Osteoblast (primary cell): Measurements from ENCODE around the gene ERG. TPM values are rescaled to one million over a fixed set of nuclear protein-coding genes. Genes with fewer than 3 reads are reported as not detected.
A peak's percentile ranks its signal among the peaks of the same experiment; 100 is the strongest.

Experiments
- DNase-seq: peaks from one replicate; pipeline ENCODE4 v3.0.0; 2011; ENCODE audit warnings: low spot score, mixed read lengths; ENCODE audit not compliant: insufficient read length; ENCODE audit errors: missing footprints
- H2AFZ ChIP-seq: 2 replicates; pipeline ENCODE4 v1.6.0; 2011; ENCODE audit warnings: mild to moderate bottlenecking, low read length
- H3K27ac ChIP-seq: 2 replicates; pipeline ENCODE4 v1.5.1; 2011; ENCODE audit warnings: mild to moderate bottlenecking, low read depth, low read length, moderate library complexity
- H3K27me3 ChIP-seq: 2 replicates; pipeline ENCODE4 v1.6.0; 2012; ENCODE audit warnings: mild to moderate bottlenecking, control low read depth, inconsistent platforms, low read length, moderate library complexity; ENCODE audit not compliant: insufficient read depth
- H3K36me3 ChIP-seq: 2 replicates; pipeline ENCODE4 v1.5.1; 2011; ENCODE audit warnings: mild to moderate bottlenecking, low read length, control low read depth, moderate library complexity; ENCODE audit not compliant: insufficient read depth
- H3K4me1 ChIP-seq: 2 replicates; pipeline ENCODE4 v1.5.1; 2011; ENCODE audit warnings: mild to moderate bottlenecking, low read length, control low read depth, moderate library complexity; ENCODE audit not compliant: insufficient read depth
- H3K4me2 ChIP-seq: 2 replicates; pipeline ENCODE4 v1.6.0; 2011; ENCODE audit warnings: mild to moderate bottlenecking, low read length; ENCODE audit not compliant: insufficient read depth
- H3K4me3 ChIP-seq: fragments of 200-600 bp; sonication (generic); 3 replicates; pipeline ENCODE4 v1.5.1; 2012; ENCODE audit warnings: mild to moderate bottlenecking, low read length, inconsistent platforms; ENCODE audit not compliant: insufficient read depth
- H3K79me2 ChIP-seq: 2 replicates; pipeline ENCODE4 v1.6.0; 2012; ENCODE audit warnings: mild to moderate bottlenecking, low read length, control low read depth, inconsistent platforms; ENCODE audit not compliant: insufficient read depth
- H3K9me3 ChIP-seq: 2 replicates; pipeline ENCODE4 v1.5.1; 2011; ENCODE audit warnings: low read depth, low read length, control low read depth
- H4K20me1 ChIP-seq: 2 replicates; pipeline ENCODE4 v1.6.0; 2012; ENCODE audit warnings: mild to moderate bottlenecking, low read length, control low read depth; ENCODE audit not compliant: insufficient read depth
- total RNA-seq: library from RNA; depleted of rRNA; stranded (reverse); fragments of >200 nt; gene quantifications from 2 replicates; pipeline ENCODE4 v1.2.3, GENCODE V29; 2012
- TF ChIP-seq, protein P1 (sequence below): IDR thresholded peaks from 2 replicates; pipeline ENCODE4 v1.5.1; 2011; ENCODE audit warnings: mild to moderate bottlenecking, low read depth, low read length, moderate library complexity; ENCODE audit errors: extremely low read depth

The ERG gene
- total RNA-seq, 1 donor, result 1.1 TPM

DNA sequence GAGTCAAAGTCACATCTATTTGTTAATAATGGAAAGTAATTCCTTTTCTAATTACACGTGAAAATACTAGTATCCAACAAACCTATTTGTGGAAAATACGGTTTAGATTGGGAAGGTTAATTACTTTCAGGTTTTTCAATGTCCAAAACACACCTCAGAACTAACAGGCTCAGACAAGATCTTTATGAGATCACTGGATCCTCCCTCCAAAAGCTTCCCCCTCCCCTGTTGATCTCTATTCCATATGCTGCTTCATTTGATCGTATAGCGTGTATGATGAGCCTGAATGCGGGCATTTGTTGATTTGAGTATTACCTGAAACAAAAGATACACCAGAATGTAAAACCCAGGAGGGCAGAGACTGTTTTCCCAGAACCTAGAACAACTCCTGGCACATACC lies 26.5 kb downstream of the ERG start:
- Histone ChIP-seq H2AFZ (no peak overlapping the region), H3K79me2 (no peaks in the 10 kb centered on the region), H3K4me3 (no peak overlapping the region), H3K4me2 (no peak overlapping the region), H3K4me1 (no peaks in the 10 kb centered on the region), H3K9me3 (no peaks in the 10 kb centered on the region), H4K20me1 (no peaks in the 10 kb centered on the region), H3K27me3 (no peaks in the 10 kb centered on the region), H3K27ac (no peak overlapping the region), H3K36me3 (no peaks in the 10 kb centered on the region)
- TF ChIP-seq, protein P1, sequence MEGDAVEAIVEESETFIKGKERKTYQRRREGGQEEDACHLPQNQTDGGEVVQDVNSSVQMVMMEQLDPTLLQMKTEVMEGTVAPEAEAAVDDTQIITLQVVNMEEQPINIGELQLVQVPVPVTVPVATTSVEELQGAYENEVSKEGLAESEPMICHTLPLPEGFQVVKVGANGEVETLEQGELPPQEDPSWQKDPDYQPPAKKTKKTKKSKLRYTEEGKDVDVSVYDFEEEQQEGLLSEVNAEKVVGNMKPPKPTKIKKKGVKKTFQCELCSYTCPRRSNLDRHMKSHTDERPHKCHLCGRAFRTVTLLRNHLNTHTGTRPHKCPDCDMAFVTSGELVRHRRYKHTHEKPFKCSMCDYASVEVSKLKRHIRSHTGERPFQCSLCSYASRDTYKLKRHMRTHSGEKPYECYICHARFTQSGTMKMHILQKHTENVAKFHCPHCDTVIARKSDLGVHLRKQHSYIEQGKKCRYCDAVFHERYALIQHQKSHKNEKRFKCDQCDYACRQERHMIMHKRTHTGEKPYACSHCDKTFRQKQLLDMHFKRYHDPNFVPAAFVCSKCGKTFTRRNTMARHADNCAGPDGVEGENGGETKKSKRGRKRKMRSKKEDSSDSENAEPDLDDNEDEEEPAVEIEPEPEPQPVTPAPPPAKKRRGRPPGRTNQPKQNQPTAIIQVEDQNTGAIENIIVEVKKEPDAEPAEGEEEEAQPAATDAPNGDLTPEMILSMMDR, result no peak
- no peak for DNase-seq

DNA sequence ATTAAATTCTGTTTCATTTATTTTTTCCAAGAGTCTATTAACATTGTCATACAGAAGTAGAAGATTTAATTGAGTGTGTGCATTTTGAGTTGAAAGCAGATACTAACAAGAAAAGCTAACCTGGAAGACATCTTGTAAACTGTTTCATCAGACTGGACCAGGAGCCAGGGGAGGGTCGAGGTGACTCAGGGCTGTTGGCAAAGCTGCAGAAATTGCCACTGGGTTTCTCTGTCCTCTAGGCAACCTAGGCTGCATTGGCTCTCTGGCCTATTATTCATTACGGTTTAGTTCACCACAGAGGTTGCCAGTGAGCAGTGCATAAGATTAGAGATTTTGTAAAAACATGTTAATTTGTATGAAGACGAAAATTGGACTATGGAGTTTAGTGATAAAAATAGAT lies 27.5 kb downstream of the ERG start:
- no peak for DNase-seq
- H2AFZ ChIP-seq, result no peak overlapping the region
- H3K4me2 ChIP-seq, result no peak overlapping the region

DNA sequence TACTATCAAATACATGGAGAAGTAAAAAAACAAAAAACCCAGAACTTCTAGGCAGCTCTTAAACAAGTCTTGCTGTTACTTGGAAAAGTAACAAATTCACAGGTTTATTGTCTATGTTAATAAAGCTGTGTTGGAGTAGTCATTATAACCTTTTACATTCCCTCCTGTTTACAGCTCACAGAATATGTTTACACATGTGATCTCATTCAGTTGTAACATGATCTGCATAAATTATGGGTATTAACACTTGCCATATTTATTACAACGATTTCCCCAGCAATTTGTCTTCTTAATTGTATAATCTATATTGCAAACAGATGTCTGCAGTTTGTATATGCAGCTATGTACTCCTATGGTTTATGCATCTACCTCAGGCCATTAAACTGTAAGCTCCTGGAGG lies 28.6 kb downstream of the ERG start:
- DNase-seq, result peak; percentile 42
- H3K9me3 ChIP-seq, result no peaks in the 10 kb centered on the region
- no peaks in the 10 kb centered on the region for H3K27me3 ChIP-seq
- no peak overlapping the region for H3K4me3 ChIP-seq
- H3K79me2 ChIP-seq, result no peaks in the 10 kb centered on the region
- no peak overlapping the region for H3K27ac ChIP-seq
- no peak overlapping the region for H3K4me2 ChIP-seq
- no peaks in the 10 kb centered on the region for H4K20me1 ChIP-seq
- no peaks in the 10 kb centered on the region for H3K4me1 ChIP-seq
- H2AFZ ChIP-seq, result no peak overlapping the region
- TF ChIP-seq, protein P1, result no peak
- no peaks in the 10 kb centered on the region for H3K36me3 ChIP-seq

More for the DNA sequence above, 27.5 kb downstream of the ERG start:
- Histone ChIP-seq H3K27ac (no peak overlapping the region), H3K27me3 (no peaks in the 10 kb centered on the region), H3K9me3 (no peaks in the 10 kb centered on the region), H4K20me1 (no peaks in the 10 kb centered on the region), H3K4me3 (no peak overlapping the region), H3K4me1 (no peaks in the 10 kb centered on the region), H3K79me2 (no peaks in the 10 kb centered on the region), H3K36me3 (no peaks in the 10 kb centered on the region)
- TF ChIP-seq, protein P1, result no peak

DNA sequence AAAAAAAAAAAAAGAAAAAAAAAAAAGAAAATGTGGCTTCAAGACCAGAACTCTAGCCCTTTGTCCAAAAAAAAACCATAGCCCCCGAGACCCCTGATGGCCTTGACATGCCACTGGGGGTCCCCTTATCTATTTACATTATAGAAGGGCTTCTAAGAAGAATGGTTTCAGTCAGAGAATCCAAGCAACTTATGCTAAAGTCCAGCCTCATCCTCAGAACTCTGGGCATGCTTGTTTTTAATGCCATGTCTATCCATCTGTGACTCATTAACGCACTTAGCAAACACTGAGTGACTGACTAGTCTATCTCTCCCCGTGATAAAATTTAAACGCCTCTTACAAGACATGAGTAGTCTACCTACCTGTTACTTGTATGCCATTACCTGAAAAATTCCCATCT lies 29.3 kb downstream of the ERG start:
- no peak overlapping the region for H2AFZ ChIP-seq
- no peaks in the 10 kb centered on the region for H3K27me3 ChIP-seq
- H3K36me3 ChIP-seq, result no peaks in the 10 kb centered on the region
- no peaks in the 10 kb centered on the region for H3K4me1 ChIP-seq
- no peak overlapping the region for H3K4me3 ChIP-seq
- H3K9me3 ChIP-seq, result no peaks in the 10 kb centered on the region
- no peaks in the 10 kb centered on the region for H4K20me1 ChIP-seq
- no peaks in the 10 kb centered on the region for H3K79me2 ChIP-seq
- H3K27ac ChIP-seq, result no peak overlapping the region
- DNase-seq, result no peak
- TF ChIP-seq, protein P1, result no peak
- H3K4me2 ChIP-seq, result no peak overlapping the region
